Mesothelial cell of epicardium (in vitro differentiated cells): ENCODE results near the gene ATPAF1. TPM values are rescaled to one million over a fixed set of nuclear protein-coding genes. Genes with fewer than 3 reads are reported as not detected.

Experiments used
- DNase-seq, 2 experiments: peaks; one replicate each; pipeline ENCODE4 v3.0.0; 2021; ENCODE audit warnings: low spot score in 2 of 2; ENCODE audit not compliant: unreplicated experiment in 2 of 2
- H3K27ac Mint-ChIP-seq: 2 replicates; pipeline ENCODE4 v1.8.0; 2021; ENCODE audit warnings: mixed read lengths
- H3K27me3 Mint-ChIP-seq: 2 replicates; pipeline ENCODE4 v1.8.0; 2021; ENCODE audit warnings: low read depth, mixed read lengths
- H3K36me3 Mint-ChIP-seq: 2 replicates; pipeline ENCODE4 v1.8.0; 2021; ENCODE audit warnings: mixed read lengths
- H3K4me1 Mint-ChIP-seq: 2 replicates; pipeline ENCODE4 v1.8.0; 2021; ENCODE audit warnings: mixed read lengths
- H3K4me3 Mint-ChIP-seq: 2 replicates; pipeline ENCODE4 v1.8.0; 2021; ENCODE audit warnings: mild to moderate bottlenecking, moderate library complexity, mixed read lengths
- H3K9me3 Mint-ChIP-seq: 2 replicates; pipeline ENCODE4 v1.8.0; 2021; ENCODE audit warnings: mixed read lengths
- CTCF ChIP-seq: fragments of 200-600 bp; sonication (generic); IDR thresholded peaks from one replicate; pipeline ENCODE4 v1.5.0; 2021; ENCODE audit warnings: antibody characterized with exemption; ENCODE audit not compliant: unreplicated experiment
- total RNA-seq: library from RNA; stranded (reverse); gene quantifications from 3 replicates; pipeline ENCODE4 v1.2.1, GENCODE V29; 2021

The ATPAF1 gene
- total RNA-seq, 1 donor from 2014 or later, result 38.4 TPM

- Mint-ChIP-seq H3K36me3 (peaks cover 20% of the 10 kb centered on the region), H3K9me3 (no peaks in the 10 kb centered on the region), H3K27ac (no peak overlapping the region), H3K4me3 (no peak overlapping the region), H3K4me1 (no peaks in the 10 kb centered on the region), H3K27me3 (no peaks in the 10 kb centered on the region)
- no peak for DNase-seq
- TF ChIP-seq CTCF, result no peak
Observed at GRCh38 chr1:46587069-46587468, 81.1 kb downstream of the ATPAF1 start.

GRCh38 chr1:46585312-46585938 is 82.7 kb downstream of the ATPAF1 start:
- DNase-seq, result no peak
- Mint-ChIP-seq H3K27ac (no peak overlapping the region), H3K9me3 (no peaks in the 10 kb centered on the region), H3K27me3 (no peaks in the 10 kb centered on the region), H3K36me3 (peaks cover 20% of the 10 kb centered on the region), H3K4me1 (no peaks in the 10 kb centered on the region), H3K4me3 (no peak overlapping the region)
- TF ChIP-seq CTCF, result no peak

GRCh38 chr1:46583494-46583893 is 84.7 kb downstream of the ATPAF1 start:
- Mint-ChIP-seq H3K4me3 (no peak overlapping the region), H3K4me1 (no peaks in the 10 kb centered on the region), H3K27me3 (no peaks in the 10 kb centered on the region), H3K9me3 (no peaks in the 10 kb centered on the region), H3K36me3 (peaks cover 25% of the 10 kb centered on the region), H3K27ac (no peak overlapping the region)
- no peak for DNase-seq
- no peak for TF ChIP-seq CTCF

- H3K27me3 Mint-ChIP-seq, result no peaks in the 10 kb centered on the region
- H3K36me3 Mint-ChIP-seq, result peaks cover 27% of the 10 kb centered on the region
- no peak for TF ChIP-seq CTCF
- no peaks in the 10 kb centered on the region for H3K9me3 Mint-ChIP-seq
- no peak overlapping the region for H3K27ac Mint-ChIP-seq
- no peak overlapping the region for H3K4me3 Mint-ChIP-seq
- no peaks in the 10 kb centered on the region for H3K4me1 Mint-ChIP-seq
- DNase-seq, result no peak
Observed at GRCh38 chr1:46582972-46583371, 85.2 kb downstream of the ATPAF1 start.

Other genes with a start within 250 kb of the ATPAF1 start
- not detected in 3 replicates for gene DMBX1, start 178.5 kb downstream of the ATPAF1 start, total RNA-seq
- not detected in 3 replicates for gene KNCN, start 116.7 kb downstream of the ATPAF1 start, total RNA-seq
- 30.6 to 34.8 TPM (median 31.0 TPM) in 3 replicates for gene MKNK1, start 64.1 kb downstream of the ATPAF1 start, total RNA-seq
- 10.6 to 11.5 TPM (median 11.0 TPM) in 3 replicates for gene MOB3C, start 51.6 kb downstream of the ATPAF1 start, total RNA-seq
- 0.42 to 0.57 TPM (median 0.49 TPM) in 3 replicates for gene TEX38, start 3.5 kb upstream of the ATPAF1 start, total RNA-seq
- gene EFCAB14, start 50.8 kb upstream of the ATPAF1 start, total RNA-seq, result 60.5 to 64.5 TPM (median 61.2 TPM) in 3 replicates
- gene CYP4B1, start 130.7 kb upstream of the ATPAF1 start, total RNA-seq, result 0.20 to 0.40 TPM (median 0.27 TPM) in 3 replicates